Nucleus accumbens (tissue), 56 donors: ENCODE measurements around the gene ARHGAP15.

Source experiments
- DNase-seq, 56 donors: peaks; one replicate each; lab custom pipeline; 2025; lab: John Stamatoyannopoulos, UW

ARHGAP15 gene

GRCh38 chr2:143553261-143553660 is 424.0 kb downstream of the ARHGAP15 start:
- no peak for DNase-seq

- DNase-seq, result no peak
Observed at GRCh38 chr2:143558665-143559064, 429.4 kb downstream of the ARHGAP15 start.

GRCh38 chr2:143559147-143559546 is 429.9 kb downstream of the ARHGAP15 start:
- DNase-seq, result no peak

- no peak for DNase-seq
Observed at GRCh38 chr2:143560724-143561123, 431.5 kb downstream of the ARHGAP15 start.

- DNase-seq, result no peak
Observed at GRCh38 chr2:143564419-143564818, 435.2 kb downstream of the ARHGAP15 start.

- DNase-seq, result no peak
Observed at GRCh38 chr2:143571747-143572146, 442.5 kb downstream of the ARHGAP15 start.

GRCh38 chr2:143572421-143572820 is 443.2 kb downstream of the ARHGAP15 start:
- DNase-seq, result no peak

- DNase-seq, result no peak
Observed at GRCh38 chr2:143574069-143574468, 444.9 kb downstream of the ARHGAP15 start.

- DNase-seq, result peak in 1 of 56 donors; percentile 0
Observed at GRCh38 chr2:143575340-143575739, 446.1 kb downstream of the ARHGAP15 start.

- no peak for DNase-seq
Observed at GRCh38 chr2:143577489-143577888, 448.3 kb downstream of the ARHGAP15 start.

GRCh38 chr2:143579456-143579855 is 450.2 kb downstream of the ARHGAP15 start:
- DNase-seq, result no peak

- DNase-seq, result peak in 1 of 56 donors; percentile 22
Observed at GRCh38 chr2:143581134-143581533, 451.9 kb downstream of the ARHGAP15 start.

- DNase-seq, result peak in 13 of 56 donors; percentile 1 to 25 (median 9)
Observed at GRCh38 chr2:143582046-143582747, 453.0 kb downstream of the ARHGAP15 start.

- DNase-seq, result no peak
Observed at GRCh38 chr2:143584936-143585335, 455.7 kb downstream of the ARHGAP15 start.

GRCh38 chr2:143586119-143586518 is 456.9 kb downstream of the ARHGAP15 start:
- no peak for DNase-seq

GRCh38 chr2:143588746-143589145 is 459.5 kb downstream of the ARHGAP15 start:
- DNase-seq, result no peak

GRCh38 chr2:143594161-143594560 is 464.9 kb downstream of the ARHGAP15 start:
- DNase-seq, result no peak

- no peak for DNase-seq
Observed at GRCh38 chr2:143594745-143595144, 465.5 kb downstream of the ARHGAP15 start.

GRCh38 chr2:143600116-143600515 is 470.9 kb downstream of the ARHGAP15 start:
- no peak for DNase-seq

GRCh38 chr2:143601828-143602227 is 472.6 kb downstream of the ARHGAP15 start:
- DNase-seq, result no peak

- no peak for DNase-seq
Observed at GRCh38 chr2:143603035-143603655, 473.9 kb downstream of the ARHGAP15 start.
